Vagina (tissue), 2 donors: ENCODE measurements around the gene NKTR. TPM values are rescaled to one million over a fixed set of nuclear protein-coding genes. Genes with fewer than 3 reads are reported as not detected.

ENCODE experiments used
- DNase-seq, 2 donors: peaks; one replicate each; pipeline ENCODE4 v3.0.0-alpha.2; 2017; ENCODE audit errors: extremely low spot score in 2 of 2
- H3K27ac ChIP-seq: fragments of 200-600 bp; sonication (generic); one replicate; pipeline ENCODE4 v1.5.1; 2019
- H3K27me3 ChIP-seq: fragments of 200-600 bp; sonication (generic); one replicate; pipeline ENCODE4 v1.5.1; 2019
- H3K36me3 ChIP-seq, 2 donors: fragments of 200-600 bp; sonication (generic); one replicate each; pipeline ENCODE4 v1.5.1; 2017 to 2019
- H3K4me1 ChIP-seq: fragments of 200-600 bp; sonication (generic); one replicate; pipeline ENCODE4 v1.5.1; 2019
- H3K4me3 ChIP-seq, 2 donors: fragments of 200-600 bp; sonication (generic); 1 replicate in 1 of 2; 2 replicates in 1 of 2; pipeline ENCODE4 v1.5.1; 2016 to 2019
- H3K9me3 ChIP-seq: fragments of 200-600 bp; sonication (generic); one replicate; pipeline ENCODE4 v1.5.1; 2019
- CTCF ChIP-seq, 3 experiments: fragments of 450-650 bp in 2 of 3; fragments of 200-600 bp in 1 of 3; sonication (generic) in 1 of 3; IDR thresholded peaks; one replicate each; pipeline ENCODE4 v1.5.1; 2017 to 2019; ENCODE audit warnings: antibody characterized with exemption in 3 of 3, mild to moderate bottlenecking in 2 of 3, moderate library complexity in 2 of 3
- POLR2A ChIP-seq, 2 donors: fragments of 450-650 bp; IDR thresholded peaks; one replicate each; pipeline ENCODE4 v1.6.1; 2017; ENCODE audit warnings: antibody characterized with exemption in 2 of 2, mild to moderate bottlenecking in 2 of 2, moderate library complexity in 2 of 2
- POLR2AphosphoS5 ChIP-seq, 2 donors: sonication (generic); formaldehyde crosslinking; IDR thresholded peaks; one replicate each; pipeline ENCODE4 v1.9.0; 2017; ENCODE audit warnings: antibody characterized with exemption in 2 of 2, mild to moderate bottlenecking in 2 of 2, low read depth in 1 of 2; ENCODE audit not compliant: insufficient read depth in 1 of 2
- intact Hi-C: fragments of 100-400 bp; cut with DNase I; formaldehyde crosslinking; loops from one replicate; pipeline ENCODE4 v1.15.1; 2023
- total RNA-seq: library from RNA; depleted of rRNA; stranded (reverse); fragments of >200 nt; gene quantifications from one replicate; pipeline ENCODE4 v1.2.3, GENCODE V29; 2016

NKTR gene
- total RNA-seq, 1 donor from 2014 or later: 128 TPM

GRCh38 chr3:42670051-42670576 lies 69.6 kb downstream of the NKTR start:
- TF ChIP-seq POLR2A (IDR thresholded peaks at IDR 0.05): no peak
- TF ChIP-seq POLR2AphosphoS5 (IDR thresholded peaks at IDR 0.05; ENCODE audit: insufficient read depth in 1 of 2, low read depth in 1 of 2): no peak
- no peaks in the 10 kb centered on the region for H3K9me3 ChIP-seq
- no peaks in the 10 kb centered on the region for H3K36me3 ChIP-seq
- DNase-seq: no peak
- H3K4me1 ChIP-seq: peaks cover 32% of the 10 kb centered on the region
- intact Hi-C loops: no loop called here
- H3K27ac ChIP-seq: no peak overlapping the region
- no peaks in the 10 kb centered on the region for H3K27me3 ChIP-seq
- H3K4me3 ChIP-seq: no peak overlapping the region

GRCh38 chr3:42670670-42671069 lies 70.2 kb downstream of the NKTR start:
- intact Hi-C loops: no loop called here
- no peaks in the 10 kb centered on the region for H3K9me3 ChIP-seq
- DNase-seq: no peak
- peaks cover 27% of the 10 kb centered on the region for H3K4me1 ChIP-seq
- H3K27ac ChIP-seq: no peak overlapping the region
- H3K4me3 ChIP-seq: no peak overlapping the region
- no peak for TF ChIP-seq CTCF (IDR thresholded peaks at IDR 0.05)
- TF ChIP-seq POLR2A (IDR thresholded peaks at IDR 0.05): no peak
- TF ChIP-seq POLR2AphosphoS5 (IDR thresholded peaks at IDR 0.05; ENCODE audit: insufficient read depth in 1 of 2, low read depth in 1 of 2): no peak
- H3K27me3 ChIP-seq: no peaks in the 10 kb centered on the region
- no peaks in the 10 kb centered on the region for H3K36me3 ChIP-seq

- DNase-seq: no peak
- no peak overlapping the region for H3K27ac ChIP-seq
- H3K9me3 ChIP-seq: no peaks in the 10 kb centered on the region
- no peaks in the 10 kb centered on the region for H3K36me3 ChIP-seq
- no peaks in the 10 kb centered on the region for H3K27me3 ChIP-seq
- TF ChIP-seq POLR2AphosphoS5 (IDR thresholded peaks at IDR 0.05; ENCODE audit: insufficient read depth in 1 of 2, low read depth in 1 of 2) (no peak), CTCF (IDR thresholded peaks at IDR 0.05) (no peak), POLR2A (IDR thresholded peaks at IDR 0.05) (no peak)
- H3K4me1 ChIP-seq: peaks cover 8% of the 10 kb centered on the region
- intact Hi-C loops: no loop called here
- H3K4me3 ChIP-seq: no peak overlapping the region
Observed at GRCh38 chr3:42672515-42672914, 72.0 kb downstream of the NKTR start.

GRCh38 chr3:42673082-42673481 lies 72.6 kb downstream of the NKTR start:
- Histone ChIP-seq H3K9me3 (no peaks in the 10 kb centered on the region), H3K27ac (no peak overlapping the region), H3K27me3 (no peaks in the 10 kb centered on the region), H3K36me3 (no peaks in the 10 kb centered on the region), H3K4me3 (no peak overlapping the region), H3K4me1 (peaks cover 3% of the 10 kb centered on the region)
- intact Hi-C loops: no loop called here
- TF ChIP-seq POLR2A (IDR thresholded peaks at IDR 0.05) (no peak), CTCF (IDR thresholded peaks at IDR 0.05) (no peak), POLR2AphosphoS5 (IDR thresholded peaks at IDR 0.05; ENCODE audit: insufficient read depth in 1 of 2, low read depth in 1 of 2) (no peak)
- DNase-seq: no peak

- H3K4me3 ChIP-seq: no peak overlapping the region
- intact Hi-C loops: no loop called here
- no peak for DNase-seq
- H3K36me3 ChIP-seq: no peaks in the 10 kb centered on the region
- no peak for TF ChIP-seq POLR2A (IDR thresholded peaks at IDR 0.05)
- no peak for TF ChIP-seq CTCF (IDR thresholded peaks at IDR 0.05)
- no peak for TF ChIP-seq POLR2AphosphoS5 (IDR thresholded peaks at IDR 0.05; ENCODE audit: insufficient read depth in 1 of 2, low read depth in 1 of 2)
- no peak overlapping the region for H3K27ac ChIP-seq
- no peaks in the 10 kb centered on the region for H3K4me1 ChIP-seq
- no peaks in the 10 kb centered on the region for H3K9me3 ChIP-seq
- no peaks in the 10 kb centered on the region for H3K27me3 ChIP-seq
Observed at GRCh38 chr3:42674146-42674545, 73.7 kb downstream of the NKTR start.
